NCI-H1417 (cell line): ENCODE data around the gene MEX3C.

Experiments
- DNase-seq, 3 experiments: peaks; one replicate each; lab custom pipeline; 2025; lab: John Stamatoyannopoulos, UW

MEX3C gene

DNA sequence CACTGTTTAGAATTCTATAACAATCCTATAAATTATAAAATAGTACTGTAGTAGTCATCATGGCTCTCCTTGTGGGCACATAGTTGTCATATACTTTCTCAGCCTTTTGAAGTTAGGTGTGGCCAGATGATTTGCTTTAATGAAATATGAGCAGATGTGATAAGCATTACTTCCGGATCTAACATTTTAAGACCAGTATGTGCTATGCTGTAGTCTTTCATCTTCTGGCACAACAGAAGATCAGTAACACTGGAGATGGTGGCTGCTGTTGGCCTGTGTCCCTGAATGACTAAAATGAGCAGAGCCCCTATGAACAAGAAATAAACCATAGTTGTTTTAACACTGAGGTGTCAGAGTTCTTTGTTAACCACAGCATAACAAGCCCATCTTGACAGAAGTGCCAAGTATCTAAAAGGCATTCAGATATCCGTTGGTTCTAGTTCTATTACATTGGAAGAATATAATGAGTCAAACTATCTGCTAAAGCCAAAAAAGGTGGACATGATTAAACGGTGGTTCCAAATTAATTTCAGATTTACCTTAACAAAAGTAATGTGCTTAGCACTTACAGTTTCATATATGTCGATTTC lies 6.3 kb downstream of the MEX3C start:
- DNase-seq: no peak

DNA sequence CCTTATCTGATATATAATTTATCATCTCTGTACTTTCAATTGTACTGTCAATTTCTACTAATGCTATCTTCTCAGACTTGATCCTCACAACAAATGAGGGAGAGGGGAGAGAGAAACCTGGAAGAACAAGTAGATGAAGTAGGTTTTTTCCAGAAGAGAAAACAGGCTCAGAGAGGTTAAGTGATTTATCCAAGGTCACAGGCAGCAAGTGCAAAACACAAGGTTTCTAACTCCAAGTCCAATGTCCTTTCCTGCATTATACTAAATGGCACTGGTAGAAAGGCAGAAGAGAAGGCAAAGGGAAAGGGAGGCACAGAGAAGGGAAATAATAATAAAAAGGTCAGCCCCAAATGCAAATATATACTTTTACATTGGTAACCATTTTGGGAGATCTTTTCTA lies 7.5 kb downstream of the MEX3C start:
- no peak for DNase-seq

DNA sequence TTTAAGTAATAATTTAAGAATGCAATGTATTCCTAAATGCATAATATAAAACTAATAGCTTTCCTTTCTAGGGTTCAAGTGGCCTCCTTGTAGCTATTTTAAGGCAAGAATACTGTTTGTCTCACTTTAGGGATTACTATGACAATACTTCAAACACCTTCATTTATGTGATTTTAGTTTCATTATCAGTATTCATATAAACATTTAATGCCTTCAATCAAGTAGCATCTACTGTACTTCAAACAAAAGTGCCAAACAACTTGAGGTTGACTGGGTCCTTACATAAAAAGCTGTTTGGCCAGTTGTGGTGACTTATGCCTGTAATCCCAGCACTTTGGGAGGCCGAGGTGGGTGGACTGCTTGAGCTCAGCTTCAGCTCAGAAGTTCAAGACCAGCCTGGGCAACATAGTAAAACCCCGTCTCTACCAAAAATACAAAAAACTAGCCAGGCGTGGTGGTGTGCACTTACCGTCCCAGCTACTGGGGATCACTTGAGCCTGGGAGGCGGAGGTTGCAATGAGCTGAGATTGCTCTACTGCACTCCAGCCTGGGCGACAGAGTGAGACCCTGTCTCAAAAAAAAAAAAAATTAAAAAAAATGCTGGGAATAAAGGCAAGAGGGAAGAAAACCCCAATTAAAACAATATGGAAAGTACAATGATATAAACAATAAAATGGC lies 9.3 kb downstream of the MEX3C start:
- DNase-seq: no peak

DNA sequence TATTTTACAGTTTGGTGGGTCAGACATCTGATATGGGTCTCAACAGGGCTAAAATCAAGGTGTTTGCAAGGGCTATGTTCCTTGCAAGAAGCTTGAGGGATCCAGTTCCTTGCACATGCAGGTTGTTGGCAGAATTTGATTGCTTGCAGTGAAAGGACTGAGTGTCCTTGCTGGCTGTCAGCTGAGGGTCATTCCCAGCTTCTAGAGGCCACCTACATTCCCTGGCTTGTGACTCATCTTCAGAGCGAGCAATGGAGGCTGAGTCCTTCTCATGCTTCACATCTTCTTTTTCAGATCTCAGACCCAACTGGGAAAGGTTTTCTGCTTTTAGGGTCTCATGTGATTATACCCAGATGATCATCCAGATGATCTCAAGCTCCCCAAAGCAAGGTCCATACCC lies 12.4 kb downstream of the MEX3C start:
- DNase-seq: no peak

DNA sequence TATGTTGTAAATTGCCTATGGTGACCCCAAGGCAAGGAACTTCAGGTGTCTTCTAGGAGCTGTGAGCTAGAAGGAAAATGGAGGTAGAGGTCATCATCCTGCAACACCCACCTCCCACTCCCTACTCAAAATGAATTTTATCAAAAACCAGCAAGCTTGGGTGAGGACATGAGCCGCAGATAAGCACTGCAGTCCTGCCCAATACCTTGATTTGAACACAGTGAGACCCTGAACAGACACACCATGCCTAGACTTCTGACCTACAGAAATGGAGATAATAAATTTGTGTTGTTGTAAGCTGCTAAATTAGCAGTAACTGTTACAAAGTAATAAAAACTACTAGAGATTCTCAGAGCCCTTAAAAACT lies 13.4 kb downstream of the MEX3C start:
- no peak for DNase-seq

DNA sequence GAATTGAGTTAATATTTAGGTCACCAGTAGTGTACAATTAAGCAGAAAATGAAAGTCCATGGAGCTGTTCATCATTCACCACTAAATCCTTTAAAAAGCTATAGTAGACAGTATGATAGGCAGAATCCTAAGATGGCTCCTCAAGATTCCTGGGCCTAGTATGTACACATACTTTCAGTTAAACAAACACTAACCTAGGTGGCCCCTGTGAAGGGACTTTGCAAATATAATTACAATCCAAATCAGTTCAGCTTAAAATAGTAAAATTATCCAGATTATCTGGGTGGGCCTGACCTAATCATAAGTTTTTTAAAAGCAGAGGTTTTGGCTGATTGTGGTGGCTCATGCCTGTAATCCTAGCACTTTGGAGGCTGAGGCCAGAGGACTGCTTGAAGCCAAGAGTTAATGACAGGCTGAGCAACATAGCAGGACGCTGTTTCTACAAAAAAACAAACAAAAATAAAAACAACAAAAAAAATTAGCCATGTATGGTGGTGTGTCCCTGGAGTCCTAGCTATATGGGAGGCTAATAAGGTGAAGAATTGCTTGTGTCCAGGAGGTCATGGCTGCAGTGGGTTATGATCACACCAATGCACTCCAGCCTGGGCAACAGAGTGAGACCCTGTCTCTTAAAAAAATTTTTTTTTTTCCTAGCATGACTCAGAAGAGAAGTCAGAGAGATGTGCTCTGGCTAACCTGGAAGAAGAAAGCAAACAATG lies 13.9 kb downstream of the MEX3C start:
- no peak for DNase-seq

DNA sequence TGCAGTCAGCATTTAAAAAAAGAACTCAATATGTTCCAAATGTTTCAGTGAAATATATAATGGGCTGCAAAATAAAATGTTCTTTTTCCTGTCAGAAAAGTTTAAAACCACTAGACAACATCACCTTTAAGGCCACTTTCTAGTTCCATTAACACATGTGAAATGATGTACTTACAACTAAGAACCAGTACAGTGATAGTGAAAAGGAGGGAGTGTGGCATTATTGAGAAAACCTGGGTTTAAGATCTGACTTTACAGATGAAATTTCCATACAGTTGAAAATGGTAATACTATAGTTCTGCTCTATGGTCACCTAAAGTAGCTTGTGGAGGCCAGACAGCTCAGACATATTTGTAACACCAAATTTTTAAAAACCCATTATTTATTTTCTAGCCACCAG lies 14.7 kb downstream of the MEX3C start:
- DNase-seq: no peak

DNA sequence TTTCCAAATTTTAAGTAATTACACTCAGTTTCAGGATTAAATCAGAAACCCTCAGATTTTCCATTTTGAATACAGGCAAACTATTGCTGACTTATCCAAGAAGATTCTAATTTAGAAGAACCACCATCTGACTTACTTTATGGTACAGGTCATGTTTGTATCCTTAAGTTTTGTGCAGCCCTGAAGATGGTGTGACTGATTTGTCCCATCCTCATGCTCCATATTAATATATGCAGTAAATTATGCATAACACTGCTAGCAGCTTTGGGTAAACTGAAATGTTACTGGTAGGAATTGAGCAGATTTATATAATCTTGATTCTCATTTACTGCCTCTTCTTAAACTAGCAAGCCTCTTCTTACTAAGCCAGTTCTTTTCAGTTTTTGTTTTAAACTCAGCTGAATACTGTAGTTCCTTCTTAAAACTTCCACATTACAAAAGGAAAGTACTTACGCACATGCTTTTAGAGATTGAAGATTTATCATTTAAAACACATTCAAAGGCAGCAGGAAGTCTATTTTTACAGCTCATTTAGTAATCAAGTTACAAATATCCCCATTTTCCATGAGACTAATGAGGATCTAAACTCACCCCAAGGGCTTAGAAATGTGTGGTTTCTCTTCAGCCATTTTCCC lies 25.7 kb downstream of the MEX3C start:
- DNase-seq: no peak

DNA sequence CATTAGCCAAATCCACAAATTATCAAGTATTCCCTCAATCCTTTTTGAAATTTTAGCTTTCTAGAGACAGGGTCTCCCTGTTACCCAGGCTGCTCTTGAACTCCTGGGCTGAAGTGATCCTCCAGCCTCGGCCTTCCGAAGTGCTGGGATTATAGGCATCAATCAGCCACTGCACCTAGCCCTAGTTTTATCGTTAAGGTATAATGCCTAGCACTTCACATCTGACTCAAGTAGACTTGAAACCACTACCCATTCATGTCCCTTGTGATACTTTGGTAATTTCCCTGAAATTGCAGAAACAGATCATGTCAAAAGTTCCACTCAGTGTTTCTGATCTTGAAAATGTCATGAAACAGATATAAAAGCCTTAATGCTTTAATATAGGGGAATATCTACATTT lies 26.3 kb downstream of the MEX3C start:
- no peak for DNase-seq

DNA sequence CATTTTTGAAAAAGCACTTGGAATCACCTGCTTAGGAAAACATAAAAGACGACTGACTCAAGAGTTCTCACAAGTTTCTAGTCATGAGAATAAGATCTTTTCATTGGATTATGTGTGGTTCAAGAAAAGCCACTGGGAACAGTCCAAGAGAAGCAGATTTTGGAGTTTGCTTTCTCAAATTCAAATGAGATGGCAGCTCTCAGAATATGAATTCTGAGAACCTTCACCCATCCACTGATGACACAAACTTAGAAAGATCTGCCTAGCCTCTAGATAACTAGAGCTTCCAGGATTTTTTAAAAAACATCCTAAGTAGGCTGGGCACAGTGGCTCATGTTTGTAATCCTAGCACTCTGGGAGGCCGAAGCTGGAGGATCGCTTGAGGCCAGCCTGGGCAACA lies 26.8 kb downstream of the MEX3C start:
- DNase-seq: no peak

DNA sequence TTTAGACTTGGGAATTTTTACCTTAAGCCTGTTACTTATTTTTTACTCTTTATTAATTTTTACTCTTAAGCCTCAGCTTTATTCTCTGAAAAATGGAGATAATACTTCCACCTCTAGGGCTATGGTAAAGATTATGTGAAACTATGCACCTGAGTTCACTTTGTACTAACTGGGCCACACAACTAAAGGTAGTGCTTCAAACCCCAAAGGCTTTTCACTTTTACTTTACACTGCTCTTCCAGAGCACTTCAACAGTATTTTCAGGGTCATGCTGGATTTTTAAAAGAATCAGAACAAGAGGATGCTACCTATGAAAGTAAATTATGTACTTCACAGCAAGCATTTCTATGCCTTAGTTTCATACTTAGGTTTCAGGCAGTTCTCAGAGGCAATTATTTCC lies 27.8 kb downstream of the MEX3C start:
- no peak for DNase-seq

DNA sequence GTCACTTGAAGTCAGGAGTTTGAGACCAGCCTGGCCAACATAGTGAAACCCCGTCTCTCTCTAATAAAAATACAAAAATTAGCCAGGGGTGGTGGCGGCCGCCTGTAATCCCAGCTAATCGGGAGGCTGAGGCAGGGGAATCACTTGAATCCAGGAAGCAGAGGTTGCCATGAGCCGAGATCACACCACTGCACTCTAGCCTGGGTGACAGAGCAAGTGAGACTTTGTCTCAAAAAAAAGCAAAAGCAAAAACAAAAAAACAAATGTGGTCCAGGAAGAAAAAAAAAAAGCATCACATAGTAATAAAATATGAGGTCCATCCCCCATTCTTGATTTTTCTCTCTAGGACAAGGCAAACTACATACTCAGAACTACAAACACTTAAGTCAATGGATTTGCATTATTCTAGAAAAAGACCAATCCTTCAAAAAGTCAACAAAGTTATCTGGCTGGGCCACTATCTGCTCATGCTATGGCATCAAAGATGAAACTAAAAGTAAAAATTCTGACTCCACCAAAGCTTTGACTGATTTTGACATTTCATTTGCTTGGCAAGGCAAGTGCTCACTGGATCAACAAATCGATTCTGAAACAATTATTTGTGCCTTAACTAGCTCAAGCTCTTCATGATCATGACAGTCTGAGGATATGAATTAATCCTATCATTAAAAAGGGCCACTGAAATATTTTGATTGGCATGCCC lies 28.4 kb downstream of the MEX3C start:
- DNase-seq: no peak

DNA sequence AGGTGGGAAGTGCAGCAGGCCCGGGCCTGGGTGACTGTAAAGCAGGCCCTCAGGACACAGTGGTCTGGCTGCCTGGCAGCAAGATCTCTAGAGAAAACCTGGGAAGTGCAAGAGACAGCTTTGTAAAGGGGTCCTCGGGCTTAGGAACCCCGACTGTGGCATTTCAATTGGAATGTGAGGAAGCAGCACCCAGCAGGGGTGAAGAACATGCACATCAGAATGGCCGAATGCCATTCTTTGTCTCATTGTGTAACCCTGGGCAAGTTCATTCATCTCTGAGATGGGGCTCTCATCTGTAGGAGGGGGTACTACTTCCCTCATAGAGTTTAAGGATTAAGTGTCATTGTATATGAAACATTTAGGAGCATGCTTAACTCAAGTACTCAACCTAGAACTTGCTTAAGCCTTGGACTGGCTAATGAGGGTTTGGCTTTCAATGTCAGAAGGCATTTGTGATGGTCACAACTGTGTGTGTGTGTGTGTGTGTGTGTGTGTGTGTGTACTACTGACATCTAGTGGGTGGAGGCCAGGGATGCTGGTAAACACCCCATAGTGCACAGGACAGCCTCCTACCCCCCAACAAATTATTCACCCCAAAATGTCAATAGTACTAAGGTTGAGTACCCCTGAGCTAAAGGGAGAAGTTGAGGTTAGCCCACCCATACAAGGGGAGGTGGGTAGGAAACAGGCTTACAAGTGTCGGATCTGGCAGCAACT lies 29.3 kb downstream of the MEX3C start:
- DNase-seq: no peak

DNA sequence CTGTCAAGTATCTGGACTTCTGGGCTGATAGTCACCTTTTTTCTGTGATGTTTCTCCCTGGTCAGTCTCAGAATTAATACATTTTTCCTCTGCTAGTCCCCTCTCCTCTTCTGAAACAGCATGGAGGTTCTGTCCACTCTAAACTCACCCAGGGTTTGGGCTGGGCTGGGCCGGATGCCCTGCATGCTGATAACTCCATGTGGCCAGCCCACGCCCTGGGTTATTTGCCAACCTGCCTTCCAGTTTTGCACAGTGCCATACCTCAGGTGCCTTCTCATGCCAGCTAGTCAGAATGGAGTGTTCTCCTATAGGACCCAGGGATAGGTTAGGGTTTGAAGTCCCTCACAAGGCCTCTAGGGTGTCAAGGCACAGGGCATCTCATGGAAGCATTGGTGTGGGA lies 32.2 kb downstream of the MEX3C start:
- DNase-seq: no peak

DNA sequence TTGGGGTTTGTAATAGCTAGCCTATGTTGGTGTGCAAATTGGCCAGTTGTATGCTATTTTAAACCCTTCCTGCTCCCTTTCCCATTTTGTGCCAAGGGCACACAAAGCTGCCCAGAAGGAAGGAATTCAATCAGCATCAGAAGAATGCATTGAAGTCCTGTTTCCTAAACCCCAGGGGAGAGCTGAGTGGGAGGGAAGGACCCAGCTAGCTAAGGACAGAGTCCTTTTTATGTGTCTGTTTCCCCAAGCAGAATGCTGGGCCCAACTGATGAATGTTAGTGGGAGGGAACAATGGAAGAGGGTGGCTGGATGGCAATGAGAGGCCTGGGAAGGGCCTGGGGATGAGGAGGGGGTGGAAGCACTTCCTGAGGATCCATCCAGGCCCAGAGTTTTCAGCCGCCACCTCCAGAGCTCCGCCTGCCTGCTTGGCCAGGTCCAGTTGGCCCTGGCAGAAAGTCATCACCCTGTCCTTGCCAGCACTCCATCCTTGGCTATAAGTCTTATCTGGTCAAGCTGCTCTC lies 32.7 kb downstream of the MEX3C start:
- DNase-seq: no peak

DNA sequence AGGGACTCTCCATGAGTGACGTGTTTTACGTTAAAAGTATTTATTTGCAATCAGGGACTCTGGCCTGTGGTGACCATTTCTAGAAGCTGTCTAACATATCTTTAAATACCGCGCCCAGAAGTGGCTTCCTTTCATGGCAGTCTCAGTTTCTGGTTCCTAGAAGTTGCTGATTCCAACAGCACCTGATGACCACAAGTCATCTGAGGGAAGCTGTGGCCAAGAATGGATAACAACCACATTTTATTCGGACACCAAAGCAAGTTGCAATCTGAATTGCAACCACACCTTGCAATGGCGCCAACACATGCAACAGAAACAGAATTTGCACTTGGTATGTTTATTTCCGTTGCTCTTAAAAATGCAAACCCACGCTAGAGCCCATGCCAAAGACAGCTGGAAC lies 33.1 kb downstream of the MEX3C start:
- no peak for DNase-seq

DNA sequence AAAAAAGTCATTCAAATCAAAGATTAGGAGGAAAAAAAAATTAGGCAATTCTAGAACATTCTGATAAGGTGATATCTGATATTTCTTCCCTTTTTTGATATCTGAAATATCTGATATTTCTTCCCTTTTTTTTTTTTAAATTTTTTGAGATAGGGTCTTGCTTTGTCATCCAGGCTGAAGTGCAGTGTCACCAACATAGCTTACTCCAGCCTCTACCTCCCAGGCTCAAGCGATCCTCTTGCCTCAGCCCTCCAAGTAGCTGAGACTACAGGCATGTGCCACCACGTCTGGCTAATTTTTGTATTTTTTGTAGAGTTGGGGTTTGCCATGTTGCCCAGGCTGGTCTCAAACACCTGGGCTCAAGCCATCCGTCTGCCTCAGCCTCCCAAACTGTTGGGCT lies 33.9 kb downstream of the MEX3C start:
- no peak for DNase-seq

DNA sequence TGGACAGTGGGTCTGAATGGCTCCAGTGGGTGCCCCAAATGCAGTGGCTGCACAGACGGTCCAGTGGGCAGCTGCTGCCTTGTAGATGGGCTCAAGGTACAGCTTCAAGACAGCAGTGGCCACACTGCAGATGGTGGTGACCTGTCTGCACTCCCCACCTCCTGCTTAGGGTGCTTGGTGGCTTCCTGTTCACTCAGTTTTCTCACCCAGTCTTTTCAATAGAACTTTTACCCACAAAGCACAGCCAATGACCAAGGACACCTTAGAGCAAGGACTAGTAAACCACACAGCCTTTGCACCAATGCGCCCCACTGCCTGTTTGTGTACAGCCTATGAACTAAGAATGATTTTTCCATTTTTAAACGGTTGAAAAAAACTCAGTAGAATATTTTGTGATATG lies 34.9 kb downstream of the MEX3C start:
- DNase-seq: no peak

DNA sequence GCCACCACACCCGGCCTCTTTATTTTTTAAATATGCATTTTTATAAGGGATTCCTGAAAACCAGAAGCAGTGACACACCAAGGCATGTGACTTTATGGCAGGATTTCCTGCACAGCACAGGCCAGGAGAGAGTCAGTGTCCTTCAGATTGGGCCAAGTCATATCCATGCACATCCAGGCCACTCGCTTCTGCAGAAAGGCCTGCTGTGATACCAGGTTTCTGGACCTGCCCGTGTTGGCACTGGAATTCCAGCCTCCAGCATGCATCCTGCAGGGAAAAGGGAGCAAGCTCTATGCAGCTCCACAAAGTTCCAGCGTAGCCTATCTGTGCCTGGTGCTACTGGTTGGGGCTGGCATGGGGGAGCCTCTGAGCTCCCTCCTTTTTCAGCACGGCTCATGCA lies 36.8 kb downstream of the MEX3C start:
- no peak for DNase-seq

DNA sequence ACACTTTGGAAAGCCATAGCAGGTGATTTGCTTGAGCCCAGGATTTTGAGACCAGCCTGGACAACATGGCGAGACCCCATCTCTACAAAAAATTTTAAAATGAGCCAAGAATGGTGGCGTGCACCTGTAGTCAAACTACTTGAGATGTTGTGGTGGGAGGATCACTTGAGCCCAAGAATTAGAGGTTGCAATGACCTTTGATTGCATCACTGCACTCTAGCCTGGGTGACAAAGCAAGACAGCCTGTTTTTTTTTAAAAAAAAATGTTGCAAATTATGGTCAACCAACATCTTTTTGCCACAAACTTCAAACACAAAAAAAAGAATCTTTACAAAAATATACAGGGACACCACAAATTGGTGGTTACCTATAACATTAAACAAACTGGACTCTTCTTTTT lies 40.3 kb downstream of the MEX3C start:
- DNase-seq: no peak

DNA sequence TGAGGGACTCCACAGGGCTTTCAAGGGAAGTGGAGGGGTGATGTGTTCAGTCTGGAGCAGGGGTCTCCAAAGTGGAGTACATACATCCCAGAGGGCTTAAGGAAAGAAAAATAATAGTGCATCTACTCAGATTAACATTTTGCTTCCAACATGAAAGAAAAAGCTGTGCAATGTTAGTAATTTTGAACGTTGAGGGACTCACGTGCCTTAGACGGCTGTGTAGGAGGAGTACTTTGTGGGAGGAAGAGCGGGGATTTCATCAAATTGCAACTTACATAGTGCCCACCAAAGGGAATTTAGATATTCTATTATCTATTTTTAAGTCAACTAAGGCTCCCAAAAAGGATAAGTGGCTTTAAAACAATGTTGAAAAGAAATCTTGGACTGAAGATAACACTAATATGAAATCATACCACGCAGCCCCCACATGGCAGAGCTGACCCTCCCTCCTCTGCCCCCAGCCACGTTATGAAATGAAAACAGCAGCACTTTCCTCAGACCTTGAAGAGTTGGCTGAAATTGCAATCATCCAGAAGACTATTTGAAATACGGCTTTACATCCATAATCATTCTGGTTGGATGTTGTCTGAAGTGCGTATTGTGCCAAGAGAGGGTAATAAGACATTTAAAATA lies 42.9 kb downstream of the MEX3C start:
- no peak for DNase-seq
